HG03139 (cell line): Measurements from ENCODE around the gene GAR1.
"Not testable (repeated sequence)": the region's sequence is repeated elsewhere in the genome, so short reads cannot be mapped to it uniquely, and the experiment has no call there.

ENCODE experiments used
- ATAC-seq: cut with Tn5 transposase; IDR thresholded peaks from one replicate; pipeline ENCODE4 v1.9.1; 2021; ENCODE audit not compliant: unreplicated experiment

Gene GAR1

DNA sequence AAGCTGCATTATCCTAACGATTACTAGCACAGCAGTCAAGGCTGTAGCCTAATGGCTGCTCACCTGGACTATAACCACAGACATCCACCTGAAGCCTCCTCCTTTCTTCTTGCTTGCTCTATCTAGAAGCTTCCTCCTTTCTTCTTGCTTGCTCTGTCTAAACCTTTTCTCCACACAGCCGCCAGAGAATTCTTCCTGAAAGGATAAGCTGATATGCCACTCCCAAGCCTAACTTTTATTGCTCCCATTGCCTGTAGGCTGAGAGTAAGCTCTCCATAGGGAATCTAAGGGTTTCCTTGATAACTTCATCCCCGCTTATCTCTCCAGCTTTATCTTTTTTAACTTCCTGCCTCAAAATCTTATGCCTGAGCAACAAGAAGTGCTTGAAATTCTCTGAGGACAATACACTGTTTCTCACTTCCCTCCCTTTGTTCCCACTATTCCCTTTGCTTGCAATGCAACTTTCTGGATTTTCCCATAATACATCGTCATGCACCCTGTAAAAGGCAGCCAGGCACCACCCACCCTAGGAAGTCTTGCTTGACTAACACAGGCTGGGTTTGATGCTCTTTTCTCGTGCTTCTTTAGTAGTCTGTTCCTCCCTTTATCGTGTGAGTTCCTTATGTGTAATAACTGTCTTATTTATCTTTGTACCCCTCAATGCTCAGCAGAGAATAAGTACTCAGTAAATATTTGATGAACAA lies 31.0 kb downstream of the GAR1 start:
- no peak for ATAC-seq

DNA sequence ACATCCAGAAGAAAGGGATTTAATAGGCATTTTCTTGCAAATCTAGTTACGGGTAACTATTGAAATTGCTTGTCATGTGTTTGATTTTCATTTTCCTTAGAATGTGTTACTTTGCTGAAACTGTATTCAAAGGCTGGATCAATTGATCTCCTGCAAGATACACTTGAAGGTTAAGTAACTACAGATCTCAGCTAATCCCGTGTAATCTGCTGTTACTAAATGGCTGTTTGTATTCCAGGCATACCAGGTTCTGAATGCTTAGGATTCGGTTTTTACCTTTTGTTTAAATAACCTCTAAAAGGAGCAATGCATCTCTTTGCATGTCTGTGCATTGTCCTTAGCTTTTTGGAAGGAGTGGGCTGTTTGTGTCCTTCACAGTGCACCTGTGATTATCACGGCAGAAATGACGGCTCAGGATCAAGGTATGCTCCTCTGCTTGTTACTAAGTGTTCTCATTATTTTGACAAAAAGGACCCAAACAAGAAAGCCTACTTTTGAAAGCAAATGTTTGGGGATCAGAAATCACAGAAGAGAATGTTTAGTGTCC lies 32.4 kb downstream of the GAR1 start, which contains the start of gene LRIT3:
LRIT3 (plus strand) TSS at position 212 of the 547 bp plus-strand sequence; CDS start at position 307, 95 bp downstream.
- ATAC-seq = no peak

DNA sequence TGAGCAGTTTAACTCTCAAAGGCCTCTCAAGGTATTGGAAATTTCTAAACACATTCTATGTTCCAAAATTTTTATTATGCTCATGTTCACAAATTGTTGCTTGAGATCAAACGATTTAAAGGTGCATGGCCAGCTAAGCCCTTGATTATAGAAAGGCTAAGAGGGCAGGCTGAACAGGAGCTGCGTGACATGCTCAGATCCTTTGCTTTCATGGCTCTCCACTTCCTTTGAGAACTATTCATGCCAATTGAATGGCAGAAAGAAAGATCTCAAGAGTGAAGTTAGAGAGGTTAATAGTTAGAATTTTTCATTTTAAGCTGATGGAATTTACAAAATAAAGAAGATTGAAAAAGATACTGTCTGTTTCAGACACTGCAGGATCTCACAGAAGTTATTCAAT lies 32.9 kb downstream of the GAR1 start:
- no peak for ATAC-seq

DNA sequence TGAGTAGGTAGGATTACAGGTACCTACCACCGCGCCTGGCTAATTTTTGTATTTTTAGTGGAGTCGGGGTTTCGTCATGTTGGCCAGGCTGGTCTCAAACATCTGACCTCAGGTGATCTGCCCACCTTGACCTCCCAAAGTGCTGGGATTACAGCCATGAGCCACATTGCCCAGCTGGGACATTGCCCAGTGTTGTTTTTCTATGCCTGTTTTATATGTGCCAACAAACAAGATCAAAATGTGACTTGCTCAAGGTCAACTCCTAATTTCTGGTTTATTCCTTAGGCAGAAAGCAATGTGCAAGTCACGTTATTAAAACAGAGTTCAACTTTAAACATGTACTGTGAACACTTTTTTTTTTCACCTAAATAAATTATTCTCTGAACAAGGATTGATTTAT lies 35.0 kb downstream of the GAR1 start:
- ATAC-seq = no peak

DNA sequence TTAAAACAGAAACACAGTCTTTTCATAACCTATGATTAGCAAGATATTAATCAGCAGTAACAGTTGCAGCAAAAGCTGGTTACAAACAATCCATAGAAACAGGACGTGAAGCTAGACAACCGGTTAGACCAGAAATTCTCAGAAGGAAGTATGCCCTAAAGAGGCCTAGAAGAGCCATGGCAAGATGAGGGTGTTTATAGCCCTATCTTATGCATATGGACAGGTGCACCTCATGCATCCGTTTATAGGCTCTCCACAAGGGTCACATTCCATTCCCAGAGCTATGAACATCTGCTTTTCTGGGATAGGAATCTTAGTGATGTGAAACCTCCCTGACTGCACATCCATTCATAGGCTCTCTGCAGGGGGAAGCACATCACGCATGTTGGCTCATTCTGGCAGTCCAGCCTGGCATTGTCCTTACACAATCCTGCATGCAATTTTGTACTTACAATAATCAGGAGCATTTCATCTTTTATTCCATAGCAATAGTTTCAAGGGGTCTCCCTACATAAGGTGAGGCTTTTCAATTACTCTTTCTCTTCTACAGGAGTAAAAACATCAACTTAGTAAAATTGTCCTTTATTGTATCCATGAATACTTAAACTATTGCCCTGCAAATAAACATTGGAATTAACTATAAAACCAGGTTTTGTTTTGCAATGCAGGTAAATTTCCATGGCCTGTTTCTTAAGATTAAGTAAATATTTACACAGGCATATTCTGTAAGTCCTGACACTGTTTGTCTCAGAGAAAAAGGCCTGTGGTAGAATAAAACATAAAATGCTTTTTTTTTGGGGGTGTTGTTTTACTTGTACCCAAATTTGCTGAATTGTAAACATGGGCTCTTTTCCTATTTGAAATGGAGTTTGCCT lies 44.1 kb downstream of the GAR1 start:
- not testable (repeated sequence) for ATAC-seq

DNA sequence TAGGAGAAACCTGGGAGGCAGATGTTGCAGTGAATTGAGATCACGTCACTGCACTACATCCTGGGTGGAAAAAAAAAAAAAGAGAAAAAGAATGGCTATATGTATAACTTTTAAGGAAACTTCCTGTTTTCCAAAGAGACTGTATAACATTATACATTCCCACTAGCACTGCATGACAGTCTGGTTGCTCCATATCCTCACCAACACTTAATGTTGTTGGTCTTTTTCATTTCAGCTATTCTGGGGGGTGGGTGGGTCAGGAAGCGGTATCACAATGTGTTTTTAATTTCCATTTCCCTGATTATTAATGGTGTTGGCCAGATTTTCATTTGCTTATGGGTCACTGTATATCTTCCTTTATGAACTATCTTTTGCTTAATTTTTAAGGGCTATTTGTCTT lies 45.7 kb downstream of the GAR1 start:
- ATAC-seq = no peak

DNA sequence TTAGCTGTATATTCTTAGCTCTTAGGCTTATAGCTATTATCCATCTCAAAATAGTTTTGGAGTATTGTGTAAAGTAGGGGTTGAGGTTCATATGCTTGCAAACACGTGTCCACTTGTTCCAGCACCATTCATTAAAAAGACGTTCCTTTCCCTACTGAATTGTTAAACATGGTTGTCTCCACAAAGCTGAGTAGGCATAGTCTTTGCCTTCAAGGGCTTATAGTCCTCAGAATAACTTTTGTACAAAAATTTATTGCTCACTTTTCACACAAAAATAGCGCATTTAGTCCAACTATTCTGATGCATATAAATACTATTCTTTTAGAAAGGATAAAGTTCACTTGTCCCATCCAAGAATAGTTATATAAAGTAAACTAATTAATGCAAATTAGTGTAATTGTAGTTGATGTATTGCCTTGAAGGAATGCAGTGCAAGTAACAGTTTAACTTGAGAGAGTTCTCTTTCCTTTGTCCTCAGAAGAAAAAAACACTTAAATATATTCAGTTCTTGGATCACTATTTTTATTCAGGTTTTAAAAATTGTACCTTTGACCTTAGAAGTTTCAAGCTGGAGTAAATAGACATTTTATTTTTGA lies 46.5 kb downstream of the GAR1 start:
- no peak for ATAC-seq

DNA sequence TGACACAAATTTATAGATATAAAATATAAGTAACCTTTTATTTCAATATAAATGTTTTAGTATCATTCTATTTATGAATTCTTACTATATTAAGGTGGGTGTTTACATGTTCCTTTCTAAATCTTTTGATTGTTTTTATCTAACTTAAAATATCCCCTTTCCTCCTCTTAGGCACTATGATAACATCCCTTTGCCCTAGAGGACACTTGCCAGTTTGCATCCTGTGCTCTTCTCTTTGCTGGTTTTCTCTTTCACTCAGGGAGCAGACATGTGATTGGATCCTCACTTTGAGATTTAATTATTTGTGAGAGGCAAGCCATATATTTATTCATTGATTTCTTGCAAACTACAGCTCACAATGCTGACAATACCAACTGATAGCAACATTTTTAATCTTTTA lies 48.6 kb downstream of the GAR1 start:
- no peak for ATAC-seq

DNA sequence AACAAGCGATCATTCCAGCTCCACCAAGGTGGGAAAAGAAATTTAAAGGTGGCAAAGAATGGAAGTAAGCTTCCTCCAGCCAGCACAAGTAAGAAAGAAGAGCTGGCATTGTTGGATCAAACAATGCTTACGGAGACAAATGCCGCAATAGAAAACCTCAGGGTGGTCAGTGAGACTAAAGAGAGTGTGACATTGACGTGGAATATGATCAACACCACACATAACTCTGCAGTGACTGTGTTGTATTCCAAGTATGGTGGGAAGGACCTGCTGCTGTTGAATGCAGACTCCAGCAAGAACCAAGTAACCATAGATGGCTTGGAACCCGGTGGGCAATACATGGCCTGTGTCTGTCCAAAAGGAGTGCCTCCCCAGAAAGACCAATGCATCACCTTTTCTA lies 54.5 kb downstream of the GAR1 start:
- no peak for ATAC-seq

DNA sequence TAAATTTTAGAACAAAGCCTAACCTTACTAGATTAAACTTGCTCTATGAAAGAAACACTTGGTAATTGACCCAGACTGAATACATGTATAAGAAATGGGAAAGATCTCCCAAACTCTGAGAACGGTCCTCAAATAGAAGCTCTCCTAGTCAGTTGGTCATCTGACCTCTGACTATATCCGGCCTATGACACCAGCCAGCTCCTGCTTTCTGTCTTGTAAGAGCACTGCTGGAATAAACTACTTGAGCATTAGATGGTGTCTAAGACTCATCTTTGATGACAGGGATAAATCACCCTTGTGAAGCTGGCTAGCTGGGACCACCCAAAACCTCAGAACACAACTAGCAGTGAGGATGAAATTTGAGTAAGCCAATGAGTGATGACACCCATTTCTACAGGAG lies 56.5 kb downstream of the GAR1 start:
- ATAC-seq = no peak

DNA sequence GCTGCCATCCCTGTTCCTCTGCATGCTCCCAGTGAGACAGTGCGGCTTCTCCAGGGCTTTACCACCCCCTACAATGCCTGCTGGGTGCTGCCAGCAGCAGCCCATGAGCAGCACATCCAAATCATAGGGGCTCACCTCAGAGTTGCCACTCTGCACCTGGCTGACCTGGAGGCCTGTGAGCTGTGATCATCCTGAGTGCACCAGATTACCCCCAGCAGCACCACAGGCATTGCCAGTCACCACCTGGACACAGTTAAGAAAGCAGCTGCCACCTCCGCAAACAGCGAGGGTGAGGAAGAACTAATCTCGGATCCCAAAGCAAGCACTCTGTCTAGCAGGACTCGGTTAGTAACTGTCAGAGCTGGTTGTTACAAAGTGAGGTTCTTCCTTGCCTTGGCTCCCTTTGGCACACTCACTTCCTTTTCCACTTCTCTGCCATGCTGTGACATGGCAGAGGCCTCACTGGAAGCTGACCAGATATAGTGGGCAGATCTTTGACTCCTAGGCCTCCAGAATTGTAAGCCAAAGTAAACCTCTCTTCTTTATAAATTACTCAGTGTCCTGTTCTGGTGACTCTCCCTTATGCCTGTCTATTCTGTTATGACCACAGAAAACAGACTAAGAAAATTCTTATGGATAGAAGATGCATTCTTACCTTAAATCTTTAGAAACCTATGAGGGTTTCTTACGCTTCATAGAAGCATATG lies 57.5 kb downstream of the GAR1 start:
- no peak for ATAC-seq

DNA sequence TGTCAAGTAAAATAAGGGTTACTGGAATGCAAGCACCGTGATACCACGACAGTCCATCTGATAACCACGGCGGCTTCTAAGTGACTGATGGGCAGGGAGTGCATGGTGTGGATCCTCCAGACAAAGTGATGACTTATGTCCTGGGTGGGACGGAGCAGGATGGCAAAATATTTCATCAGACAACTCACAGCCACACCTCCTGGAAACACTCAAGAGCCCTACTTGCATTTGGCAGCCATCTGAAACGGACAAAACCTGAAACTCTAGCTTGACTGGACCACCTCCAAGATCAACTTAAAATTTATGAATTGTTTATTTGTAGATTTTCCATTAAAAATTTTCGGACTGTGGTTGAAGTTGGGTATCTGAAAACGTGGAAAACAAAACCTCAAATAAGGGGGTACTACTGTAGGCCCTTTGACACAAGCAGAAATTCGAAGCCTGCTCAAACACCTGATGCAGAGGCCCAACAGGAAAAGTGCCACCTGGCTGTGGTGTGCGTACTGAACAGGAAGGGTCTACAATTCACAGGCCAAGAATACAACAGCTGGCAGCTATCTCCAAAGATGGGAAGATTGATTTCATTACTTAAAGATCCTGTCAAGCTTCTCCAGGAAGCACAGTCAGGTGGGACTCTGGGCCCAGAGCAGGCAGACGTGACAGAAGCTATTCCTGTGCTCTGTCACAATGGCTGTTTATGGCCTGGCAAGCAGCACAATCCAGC lies 58.4 kb downstream of the GAR1 start:
- no peak for ATAC-seq
